Kidney capillary endothelial cell (primary cell): ENCODE data around the gene ZNF846.
"Not testable (repeated sequence)": the region's sequence is repeated elsewhere in the genome, so short reads cannot be mapped to it uniquely, and the experiment has no call there.

Experiments used
- DNase-seq: peaks from one replicate; pipeline ENCODE4 v3.0.0-alpha.2; 2018; ENCODE audit warnings: low spot score

Gene ZNF846

DNA sequence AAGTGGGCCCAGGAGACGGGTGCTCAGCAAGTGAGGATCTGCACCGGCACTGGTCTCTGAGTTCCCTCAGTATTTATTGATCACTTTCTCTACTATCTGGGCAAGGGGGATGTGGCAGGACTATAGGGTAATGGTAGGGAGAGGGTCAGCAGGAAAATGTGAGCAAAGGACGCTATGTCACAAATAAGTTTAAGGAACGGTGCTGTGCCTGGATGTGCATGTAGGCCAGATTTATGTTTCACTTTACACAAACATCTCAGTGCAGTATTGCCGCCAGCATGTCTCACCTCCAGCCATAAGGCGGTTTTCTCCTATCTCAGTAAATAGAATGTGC lies 15.6 kb upstream of the ZNF846 start:
- DNase-seq: not testable (repeated sequence)

DNA sequence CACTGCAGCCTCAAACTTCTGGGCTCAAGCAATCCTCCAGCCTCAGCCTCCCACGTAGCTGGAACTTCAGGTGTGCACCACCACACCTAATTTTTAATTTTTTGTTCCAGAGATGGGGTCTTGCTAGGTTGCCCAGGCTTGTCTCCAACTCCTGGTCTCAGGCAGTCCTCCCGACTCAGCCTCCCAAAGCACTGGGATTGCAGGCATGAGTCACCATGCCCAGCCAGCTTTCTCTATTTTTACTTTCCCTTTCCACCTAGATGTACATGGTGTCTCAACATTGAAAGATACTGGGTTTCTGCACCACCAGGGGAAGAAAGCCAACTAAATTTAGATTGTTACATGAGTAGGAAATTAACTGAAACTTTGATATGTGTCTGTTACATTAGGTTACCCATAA lies 13.8 kb upstream of the ZNF846 start:
- DNase-seq: no peak

DNA sequence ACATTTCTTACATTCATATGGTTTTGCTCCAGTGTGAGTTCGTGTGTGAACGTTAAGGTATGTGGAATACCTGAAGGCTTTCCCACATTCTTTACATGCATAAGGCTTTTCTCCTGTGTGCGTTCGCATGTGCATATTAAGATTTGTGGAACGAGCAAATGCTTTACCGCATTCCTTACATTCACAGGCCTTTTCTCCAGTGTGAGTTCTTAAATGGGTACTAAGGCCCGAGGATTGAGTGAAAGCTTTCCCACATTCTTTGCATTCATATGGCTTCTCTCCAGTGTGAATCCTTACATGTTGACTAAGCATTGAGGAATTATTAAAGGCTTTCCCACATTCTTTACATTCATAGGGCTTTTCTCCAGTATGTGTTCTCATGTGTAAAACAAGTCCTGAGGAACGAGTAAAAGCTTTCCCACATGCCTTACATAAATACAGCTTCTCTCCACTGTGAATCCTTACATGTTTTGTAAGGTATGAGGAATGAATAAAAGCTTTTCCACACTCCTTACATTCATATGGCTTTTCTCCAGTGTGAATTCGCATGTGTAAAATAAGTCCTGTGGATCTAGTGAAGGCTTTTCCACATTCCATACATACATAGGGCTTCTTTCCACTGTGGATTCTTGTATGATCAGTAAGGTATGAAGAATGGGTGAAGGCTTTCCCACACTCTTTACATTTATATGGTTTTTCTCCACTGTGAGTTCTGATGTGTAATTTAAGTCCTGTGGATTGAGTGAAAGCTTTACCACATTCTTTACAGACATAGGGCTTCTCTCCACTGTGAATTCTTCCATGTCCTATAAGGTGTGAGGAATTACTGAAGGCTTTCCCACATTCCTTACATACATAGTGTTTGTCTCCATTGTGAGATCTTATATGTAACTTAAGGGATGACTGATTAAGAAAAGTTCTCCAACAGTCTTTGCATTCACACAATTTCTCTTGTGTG lies 10.7 kb downstream of the ZNF846 start:
- no peak for DNase-seq

DNA sequence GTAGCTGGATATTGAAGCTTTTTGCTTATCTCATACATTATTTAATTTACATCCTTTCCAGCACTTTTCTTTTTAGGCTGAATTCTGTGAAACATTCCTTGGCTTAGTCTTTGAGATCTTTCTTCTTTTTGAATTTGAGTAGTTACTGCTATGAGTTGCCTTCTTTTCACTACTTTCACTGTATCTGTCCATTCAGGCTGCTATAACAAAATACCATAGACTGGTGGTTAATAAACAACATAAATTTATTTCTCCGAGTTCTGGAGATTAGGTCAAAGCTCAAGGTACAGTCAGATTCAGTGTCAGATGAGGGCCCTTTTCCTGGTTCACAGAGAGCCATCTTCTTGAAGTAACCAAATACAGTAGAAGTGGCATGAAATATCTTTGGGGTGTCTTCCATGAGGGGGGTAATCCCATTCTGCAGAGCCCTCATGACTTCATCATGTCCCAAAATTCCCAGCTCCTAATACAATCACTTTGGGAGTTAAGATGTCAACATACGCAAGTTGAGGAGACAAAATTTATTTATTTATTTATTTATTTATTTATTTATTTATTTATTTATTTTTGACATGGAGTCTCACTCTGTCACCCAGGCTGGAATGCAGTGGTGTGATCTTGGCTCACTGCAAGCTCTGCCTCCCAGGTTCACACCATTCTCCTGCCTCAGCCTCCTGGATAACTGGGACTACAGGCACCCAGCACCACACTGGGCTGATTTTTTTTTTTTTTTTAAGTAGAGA lies 15.7 kb downstream of the ZNF846 start:
- DNase-seq: no peak

DNA sequence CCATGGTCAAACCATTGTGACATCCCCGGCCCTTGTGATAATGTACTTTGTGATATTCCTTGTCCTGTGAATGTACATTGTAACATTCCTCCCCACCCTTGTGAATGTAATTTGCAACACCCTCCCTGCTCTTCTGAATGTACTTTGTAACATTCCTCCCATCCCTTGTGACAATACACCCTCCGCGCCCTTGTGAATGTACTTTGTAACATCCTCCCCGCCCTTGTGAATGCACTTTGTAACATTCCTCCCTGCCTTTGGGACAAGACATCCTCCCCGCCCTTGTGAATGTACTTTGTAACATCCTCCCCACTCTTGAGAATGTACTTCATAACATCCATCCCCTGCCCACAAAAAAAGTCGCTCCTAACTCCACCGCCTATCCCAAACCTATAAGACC lies 17.1 kb downstream of the ZNF846 start:
- no peak for DNase-seq

DNA sequence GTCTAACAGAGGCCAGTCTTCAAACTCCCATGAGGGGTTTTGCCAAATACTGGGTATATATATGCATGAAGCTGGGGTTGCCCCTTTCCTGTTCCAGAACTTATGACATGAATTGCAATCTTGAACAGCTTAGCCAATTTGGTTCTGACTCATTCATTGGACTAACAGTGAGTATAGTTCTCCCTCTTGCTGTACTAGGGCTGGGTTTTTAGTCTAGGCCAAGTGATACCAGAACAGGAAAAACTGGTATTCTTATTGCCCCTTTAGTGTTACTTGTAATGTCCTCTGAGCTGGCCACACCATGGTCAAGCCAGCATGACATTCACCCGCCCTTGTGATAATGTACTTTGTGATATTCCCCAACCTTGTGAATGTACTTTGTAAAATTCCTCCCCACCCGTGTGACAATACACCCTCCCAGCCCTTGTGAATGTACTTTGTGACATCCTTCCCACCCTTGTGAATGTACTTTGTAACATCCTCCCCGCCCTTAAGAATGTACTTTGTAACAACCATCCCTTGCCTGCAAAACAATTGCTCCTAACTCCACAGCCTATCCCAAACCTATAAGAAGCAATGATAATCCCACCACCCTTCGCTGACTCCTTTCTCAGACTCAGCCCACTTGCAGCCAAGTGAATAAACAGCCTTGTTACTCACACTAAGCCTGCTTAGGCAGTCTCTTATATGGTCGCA lies 26.9 kb downstream of the ZNF846 start:
- no peak for DNase-seq

DNA sequence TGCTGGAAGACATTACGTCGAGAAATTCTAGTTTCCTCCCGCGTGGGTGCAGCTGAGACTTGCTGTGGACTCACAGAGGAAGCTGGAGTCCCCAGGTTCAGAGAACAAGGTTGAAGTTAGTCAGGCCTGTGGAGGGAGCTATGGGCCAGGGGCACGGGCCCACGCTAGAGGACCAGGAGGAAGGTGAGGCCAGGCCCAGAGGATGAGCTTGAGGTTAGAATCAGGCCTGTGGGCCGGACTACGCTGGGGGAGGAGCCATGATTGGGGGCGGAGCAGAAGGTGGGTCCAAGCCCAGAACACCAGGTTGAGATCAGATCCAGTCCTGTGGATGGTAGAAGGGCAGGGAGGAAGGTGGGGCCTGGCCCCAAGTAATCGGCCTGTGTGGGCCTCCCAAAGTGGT lies 32.6 kb downstream of the ZNF846 start:
- DNase-seq: no peak

DNA sequence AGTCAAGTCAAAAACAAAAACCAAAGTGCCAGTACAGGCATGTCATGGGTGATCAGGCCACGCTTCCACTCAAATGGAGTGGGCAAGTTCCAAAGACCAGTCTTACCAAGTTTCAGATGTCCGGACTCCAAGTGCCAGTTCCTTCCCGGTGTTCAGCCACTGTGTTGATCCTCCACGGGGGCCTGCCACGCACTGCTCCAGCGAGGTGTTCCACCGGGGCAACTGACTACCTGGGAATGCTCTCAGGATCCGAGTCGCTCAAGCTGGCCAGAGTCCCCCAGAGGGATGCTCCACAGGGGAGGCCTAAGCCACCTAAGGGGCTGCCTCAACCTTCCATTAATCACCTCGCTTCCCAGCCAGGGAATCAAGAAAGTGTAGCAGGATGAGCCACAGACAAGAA lies 38.5 kb downstream of the ZNF846 start:
- not testable (repeated sequence) for DNase-seq

DNA sequence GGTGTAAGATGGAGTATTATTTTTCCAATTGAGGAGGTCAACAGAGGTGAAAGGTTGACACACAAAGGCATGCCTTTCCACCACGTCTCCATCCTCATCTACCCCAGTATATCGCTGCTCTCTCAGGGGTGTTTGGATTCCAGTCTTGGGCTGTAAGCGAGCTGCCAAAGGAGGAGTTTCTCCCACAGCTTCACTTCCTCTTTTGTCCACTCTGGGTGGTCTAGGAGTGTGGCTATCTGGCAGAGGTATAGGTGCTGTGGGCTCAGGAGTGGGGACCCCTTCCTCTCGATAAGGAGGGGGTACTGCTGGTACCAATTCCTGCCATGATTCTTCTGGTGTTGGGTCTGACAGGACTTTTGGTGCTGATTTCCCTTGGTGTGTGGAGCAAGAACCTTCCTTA lies 39.4 kb downstream of the ZNF846 start:
- DNase-seq: no peak

DNA sequence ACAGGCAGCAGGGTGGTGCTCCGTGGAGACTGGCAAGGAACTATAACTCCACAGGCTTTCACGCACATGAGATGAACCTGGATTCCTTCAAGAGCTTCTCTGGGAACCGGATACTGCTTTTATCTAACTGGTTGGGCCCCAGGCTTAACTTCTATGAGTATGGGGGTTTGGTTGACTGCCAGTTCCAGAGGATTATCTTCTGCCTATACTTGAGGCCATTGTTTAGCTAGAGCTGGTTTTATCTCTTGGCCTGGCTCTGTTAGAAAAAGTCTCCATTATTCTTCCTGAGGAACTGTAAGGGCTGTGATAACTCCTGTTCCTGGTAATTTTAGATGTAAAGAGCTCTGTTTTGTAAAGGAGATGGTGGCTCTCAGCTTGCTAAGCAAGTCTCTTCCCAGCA lies 40.9 kb downstream of the ZNF846 start:
- DNase-seq: no peak

DNA sequence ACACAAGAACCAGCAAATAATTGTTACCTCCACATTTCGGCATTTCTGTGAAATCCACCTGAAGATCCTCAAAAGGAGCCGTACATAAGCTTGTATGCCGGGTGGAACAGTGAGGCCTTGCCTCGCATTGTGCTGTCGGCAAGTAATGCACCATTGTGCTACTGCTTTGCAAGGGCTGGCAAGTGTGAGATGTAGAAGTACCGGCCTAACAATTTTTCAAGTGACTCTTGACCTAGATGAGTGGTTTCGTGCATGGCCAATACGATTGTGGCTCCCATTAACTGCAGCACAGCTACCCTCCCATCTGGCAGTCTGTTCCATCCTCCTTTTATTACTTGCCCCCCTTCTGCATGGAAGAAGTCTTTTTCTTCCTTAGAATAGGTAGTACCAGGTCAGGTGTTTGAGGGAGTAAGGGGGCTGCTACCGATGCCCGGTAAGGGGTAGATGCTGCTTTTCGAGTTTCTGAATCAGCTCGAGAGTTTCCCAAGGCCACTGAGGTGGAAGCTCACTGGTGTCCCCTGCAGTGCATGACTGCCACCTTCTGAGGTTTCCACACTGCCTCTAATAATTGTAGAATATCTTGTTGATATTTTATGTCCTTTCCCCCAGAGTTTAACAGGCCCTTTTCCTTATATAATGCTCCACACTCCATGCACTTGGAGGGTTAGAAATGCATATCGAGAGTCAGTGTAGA lies 42.9 kb downstream of the ZNF846 start:
- not testable (repeated sequence) for DNase-seq

DNA sequence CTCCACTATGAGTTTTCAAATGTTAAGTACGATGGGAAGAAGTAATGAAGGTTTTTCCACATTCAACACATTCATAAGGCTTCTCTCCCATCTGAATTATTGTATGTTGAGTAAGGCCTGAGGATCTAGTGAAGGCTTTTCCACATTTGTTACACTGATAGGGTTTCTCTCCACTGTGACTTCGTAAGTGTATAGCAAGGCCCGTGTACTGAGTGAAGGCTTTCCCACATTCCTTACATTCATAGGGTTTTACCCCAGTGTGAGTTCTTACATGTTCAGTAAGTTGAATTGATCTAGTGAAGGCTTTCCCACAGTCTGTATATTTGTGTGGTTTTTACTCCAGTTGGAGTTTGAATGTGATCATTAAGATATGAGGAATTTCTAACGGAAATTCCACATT lies 44.4 kb downstream of the ZNF846 start:
- DNase-seq: no peak

DNA sequence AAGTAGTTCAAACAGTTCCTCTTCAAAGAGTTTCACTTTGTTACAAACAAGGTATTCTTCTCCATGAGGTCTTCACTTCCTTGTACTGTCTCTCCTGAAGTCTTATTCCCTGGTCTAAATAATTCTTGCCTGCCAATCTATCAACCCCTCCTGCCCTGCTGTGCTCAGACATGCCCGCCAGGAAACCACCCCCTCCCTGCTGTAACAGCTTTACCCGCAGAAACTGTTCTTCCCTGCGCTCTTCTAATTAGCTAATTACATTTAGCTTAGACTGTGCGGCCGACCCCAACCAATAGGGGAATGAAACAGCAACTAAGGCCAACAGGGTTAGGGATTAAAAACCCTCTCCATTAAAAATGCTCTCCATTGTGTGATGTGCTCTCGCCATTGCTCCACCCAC lies 46.7 kb downstream of the ZNF846 start:
- DNase-seq: no peak

DNA sequence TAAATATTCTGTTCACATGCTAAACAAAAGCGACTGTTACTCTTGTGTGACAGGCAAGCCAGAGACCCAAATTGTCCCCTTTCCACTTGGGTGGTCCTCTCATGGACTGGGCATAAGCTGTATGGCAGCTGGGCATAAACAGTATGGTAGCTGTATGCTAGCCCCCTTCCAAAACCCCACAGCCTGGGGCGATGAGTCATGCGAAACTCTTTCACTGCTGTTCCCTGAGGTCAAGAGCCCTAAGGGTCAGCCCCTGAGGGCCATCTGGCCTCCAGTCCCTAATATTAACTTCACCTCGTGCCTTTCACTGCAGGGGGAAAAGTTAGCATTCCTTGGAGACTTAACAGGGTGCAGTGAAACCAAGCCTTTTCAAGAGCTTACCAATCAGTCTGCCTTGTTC lies 48.0 kb downstream of the ZNF846 start:
- no peak for DNase-seq

DNA sequence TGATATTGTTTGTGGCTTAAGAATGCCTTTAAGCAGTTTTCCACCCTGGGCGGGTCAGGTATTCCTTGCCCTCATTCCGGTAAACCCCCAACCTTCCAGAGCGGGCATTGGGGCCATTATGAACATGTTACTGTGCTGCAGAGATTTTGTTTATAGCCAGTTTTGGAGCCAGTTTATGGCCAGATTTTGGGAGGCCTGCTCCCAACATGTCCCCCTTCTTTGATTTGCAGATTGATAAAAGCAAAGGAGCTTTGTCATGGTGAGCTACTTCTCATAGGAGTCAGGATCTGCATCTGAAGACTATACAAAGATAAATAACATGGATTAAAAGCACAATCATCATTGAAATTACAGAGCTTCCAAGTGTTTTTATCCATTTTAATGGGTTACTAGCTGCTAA lies 56.7 kb downstream of the ZNF846 start:
- no peak for DNase-seq

DNA sequence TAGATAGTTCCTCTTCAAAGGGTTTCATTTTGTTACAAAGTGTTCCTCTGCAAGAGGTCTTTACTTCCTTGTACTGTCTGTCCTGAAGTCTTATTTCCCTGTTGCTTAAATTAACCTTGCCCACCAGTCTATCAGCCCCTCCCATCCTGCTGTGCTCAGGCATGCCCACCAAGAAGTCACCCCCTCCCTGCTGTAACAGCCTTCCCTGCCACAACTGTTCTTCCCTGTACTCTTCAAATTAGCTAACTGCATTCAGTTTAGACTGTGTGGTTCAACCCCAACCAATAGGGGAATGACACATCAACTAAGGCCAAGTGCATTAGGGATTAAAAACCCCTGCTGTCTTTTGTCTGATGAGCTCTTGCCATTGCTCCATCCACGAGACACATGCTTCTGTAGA lies 59.2 kb downstream of the ZNF846 start:
- no peak for DNase-seq

DNA sequence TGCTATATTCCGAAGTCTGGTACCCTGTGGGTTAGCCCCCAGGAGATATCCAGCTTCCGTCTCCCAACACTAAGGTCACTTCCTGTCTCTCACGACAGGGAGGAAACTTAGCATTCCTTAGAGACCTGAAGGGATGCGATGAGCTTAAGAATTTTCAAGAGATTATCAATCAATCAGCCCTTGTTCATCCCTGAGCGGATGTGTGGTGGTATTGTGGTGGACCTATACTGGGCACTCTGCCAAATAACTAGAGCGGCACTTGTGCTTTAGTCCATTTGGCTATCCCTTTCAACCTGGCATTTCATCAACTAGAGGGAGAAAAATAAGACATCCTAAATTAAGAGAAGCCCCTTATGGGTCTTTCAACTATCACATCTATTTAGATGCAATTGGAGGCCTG lies 62.7 kb downstream of the ZNF846 start:
- DNase-seq: no peak

DNA sequence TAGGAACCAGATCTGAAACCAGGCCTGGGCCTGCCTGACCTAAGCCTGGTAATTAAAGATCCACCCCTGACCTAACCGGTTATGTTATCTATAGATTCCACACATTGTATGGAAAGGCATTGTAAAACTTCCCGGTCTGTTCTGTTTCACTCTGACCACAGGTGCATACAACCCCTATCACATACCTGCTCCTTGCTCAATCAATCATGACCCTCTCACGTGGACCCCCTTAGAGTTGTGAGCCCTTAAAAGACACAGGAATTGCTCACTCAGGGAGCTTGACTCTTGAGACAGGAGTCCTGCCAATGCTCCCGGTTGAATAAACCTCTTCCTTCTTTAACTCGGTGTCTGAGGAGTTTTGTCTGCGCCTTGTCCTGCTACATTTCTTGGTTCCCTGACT lies 66.4 kb downstream of the ZNF846 start:
- DNase-seq: no peak
